Endothelial cell of umbilical vein (primary cell): ENCODE measurements around the gene PPP1R9B. TPM values are rescaled to one million over a fixed set of nuclear protein-coding genes. Genes with fewer than 3 reads are reported as not detected.

Source experiments
- BruUV-seq: library from RNA; stranded (reverse); fragments of 400-500 nt; replicated peaks from 2 replicates; lab custom pipeline; 2021; lab: Mats Ljungman, UMichigan
- CTCF ChIA-PET: fragments of 300-600, 350-600 bp; sonication (Branson Sonifier 250); formaldehyde crosslinking; loops from one replicate; lab custom pipeline; 2021; ENCODE audit warnings: antibody characterized with exemption, inconsistent platforms; lab: Charles Lee
- POLR2A ChIA-PET: fragments of 300-600, 350-600 bp; sonication (Branson Sonifier 250); formaldehyde crosslinking; loops from one replicate; lab custom pipeline; 2021; ENCODE audit warnings: antibody characterized with exemption, inconsistent platforms; lab: Charles Lee
- DNase-seq: peaks from one replicate; pipeline ENCODE4 v3.0.0-alpha.2; 2011; ENCODE audit warnings: low read depth, low spot score
- FAIRE-seq: peaks from 2 replicates; lab custom pipeline; 2011; peaks lifted over from hg19 to GRCh38; lab: Jason Lieb, UNC
- H2AFZ ChIP-seq: 2 replicates; pipeline ENCODE4 v1.6.0; 2012; ENCODE audit warnings: low read depth, low read length, control low read depth, inconsistent platforms
- H3K27ac ChIP-seq: 2 replicates; pipeline ENCODE4 v1.5.1; 2011; ENCODE audit warnings: low read depth, mild to moderate bottlenecking, control low read depth, low read length, moderate library complexity; ENCODE audit not compliant: insufficient read depth
- H3K27me3 ChIP-seq, 2 experiments: 2 replicates each; pipeline versions ENCODE4 v1.6.0 to v1.6.1; 2011; ENCODE audit warnings: low read length in 2 of 2, mixed read lengths in 1 of 2; ENCODE audit not compliant: control insufficient read depth in 2 of 2, insufficient read depth in 2 of 2
- H3K36me3 ChIP-seq, 2 experiments: 2 replicates in 1 of 2; 3 replicates in 1 of 2; pipeline ENCODE4 v1.5.1; 2011; ENCODE audit warnings: low read length in 2 of 2, mild to moderate bottlenecking in 1 of 2, moderate library complexity in 1 of 2; ENCODE audit not compliant: control insufficient read depth in 2 of 2, insufficient read depth in 2 of 2; ENCODE audit errors: extremely low read depth in 1 of 2
- H3K4me1 ChIP-seq: 3 replicates; pipeline ENCODE4 v1.5.1; 2011; ENCODE audit warnings: mild to moderate bottlenecking, low read length; ENCODE audit not compliant: control insufficient read depth, insufficient read depth; ENCODE audit errors: extremely low read depth
- H3K4me2 ChIP-seq: 2 replicates; pipeline ENCODE4 v1.6.1; 2011; ENCODE audit warnings: low read length, control low read depth, mixed read lengths; ENCODE audit not compliant: insufficient read depth
- H3K4me3 ChIP-seq, 3 experiments: fragments of 200-600 bp in 1 of 3; sonication (generic), shearing (Covaris generic) in 1 of 3; replicated peaks in 1 of 3; 2 replicates each; pipeline ENCODE4 v1.5.1; 2011 to 2016; ENCODE audit warnings: control low read depth in 3 of 3, low read length in 3 of 3, mild to moderate bottlenecking in 2 of 3, inconsistent platforms in 1 of 3, low read depth in 1 of 3, moderate library complexity in 1 of 3; ENCODE audit not compliant: insufficient read depth in 1 of 3
- H3K79me2 ChIP-seq: 2 replicates; pipeline ENCODE4 v1.6.0; 2012; ENCODE audit warnings: low read length, inconsistent platforms; ENCODE audit not compliant: control insufficient read depth, insufficient read depth
- H3K9ac ChIP-seq: replicated peaks from 2 replicates; pipeline ENCODE3; 2011; ENCODE audit warnings: low read length, control low read depth; ENCODE audit not compliant: insufficient read depth; ENCODE audit errors: extremely low read depth
- H3K9me1 ChIP-seq: replicated peaks from 3 replicates; pipeline ENCODE4 v1.6.0; 2011; ENCODE audit warnings: mild to moderate bottlenecking, low read length; ENCODE audit not compliant: control insufficient read depth, insufficient read depth; ENCODE audit errors: extremely low read depth
- H3K9me3 ChIP-seq: replicated peaks from 2 replicates; pipeline ENCODE4 v1.5.1; 2012; ENCODE audit warnings: low read length, inconsistent platforms; ENCODE audit not compliant: control insufficient read depth, insufficient read depth
- H4K20me1 ChIP-seq: replicated peaks from 2 replicates; pipeline ENCODE3; 2011; ENCODE audit warnings: mild to moderate bottlenecking, low read length; ENCODE audit not compliant: control insufficient read depth, insufficient read depth; ENCODE audit errors: extremely low read depth
- EZH2 ChIP-seq: IDR thresholded peaks from 2 replicates; pipeline ENCODE4 v1.6.1; 2012; ENCODE audit warnings: borderline replicate concordance, low read depth, mild to moderate bottlenecking, moderate library complexity, low read length, inconsistent platforms; ENCODE audit not compliant: severe bottlenecking
- FOS ChIP-seq: IDR thresholded peaks from 2 replicates; pipeline ENCODE4 v1.6.1; 2011; ENCODE audit warnings: mild to moderate bottlenecking, low read length, moderate library complexity, borderline replicate concordance; ENCODE audit not compliant: insufficient read depth
- GATA2 ChIP-seq: IDR thresholded peaks from 2 replicates; pipeline ENCODE4 v1.7.0; 2011; ENCODE audit warnings: low read depth, mild to moderate bottlenecking, moderate library complexity, mixed read lengths, low read length; ENCODE audit not compliant: insufficient read length, insufficient read depth
- JUN ChIP-seq: IDR thresholded peaks from 2 replicates; pipeline ENCODE4 v1.6.1; 2011; ENCODE audit warnings: borderline replicate concordance, low read depth; ENCODE audit not compliant: insufficient read length, insufficient read depth
- MYC ChIP-seq: IDR thresholded peaks from one replicate; pipeline ENCODE4 v1.6.1; 2011; ENCODE audit warnings: mild to moderate bottlenecking, low read depth, low read length
- POLR2A ChIP-seq: IDR thresholded peaks from 2 replicates; pipeline ENCODE4 v1.6.1; 2012; ENCODE audit warnings: low read depth, mild to moderate bottlenecking, control low read depth, low read length
- POLR2AphosphoS5 ChIP-seq: IDR thresholded peaks from 2 replicates; pipeline ENCODE4 v1.6.1; 2012; ENCODE audit warnings: low read depth, mild to moderate bottlenecking, control low read depth, low read length, moderate library complexity; ENCODE audit not compliant: insufficient read depth
- dilution Hi-C: fragments of 300-500 bp; cut with MboI; formaldehyde crosslinking; loops from one replicate; pipeline ENCODE4 v1.15.0; 2019; ENCODE audit warnings: low sequenced_read_pairs; ENCODE audit not compliant: extremely low pct_ligation_motif_present
- intact Hi-C: fragments of 100-400 bp; cut with micrococcal nuclease; formaldehyde crosslinking; loops from one replicate; pipeline ENCODE4 v1.10.0; 2022
- polyA plus RNA-seq, 4 experiments: library from polyadenylated mRNA; depleted of rRNA in 3 of 4; stranded (reverse) in 3 of 4; unstranded in 1 of 4; fragments of >200 nt; gene quantifications; 2 replicates each; pipeline versions ENCODE4 v1.2.1 to v1.2.3, GENCODE V29; 2011 to 2012; ENCODE audit warnings: missing spikeins in 1 of 4
- total RNA-seq: library from RNA; stranded (reverse); gene quantifications from 2 replicates; pipeline ENCODE4 v1.2.3, GENCODE V29; 2021
- TF ChIP-seq, protein P1 (sequence below): IDR thresholded peaks from 2 replicates; pipeline ENCODE4 v1.6.1; 2011; ENCODE audit not compliant: insufficient read depth, insufficient read length
- TF ChIP-seq, protein P2 (sequence below), 2 donors: IDR thresholded peaks; 1 replicate in 1 of 2; 2 replicates in 1 of 2; pipeline ENCODE4 v1.5.1; 2011; ENCODE audit warnings: low read length in 2 of 2, mild to moderate bottlenecking in 2 of 2, moderate library complexity in 2 of 2, control low read depth in 1 of 2, inconsistent platforms in 1 of 2, low read depth in 1 of 2; ENCODE audit not compliant: insufficient read depth in 1 of 2; ENCODE audit errors: extremely low read depth in 1 of 2

The PPP1R9B gene
- total and polyA plus RNA-seq, 2 donors (not counting 3 experiments of a cell fraction or from before 2014, with no cell fraction given) = 20.1 to 60.2 TPM

DNA sequence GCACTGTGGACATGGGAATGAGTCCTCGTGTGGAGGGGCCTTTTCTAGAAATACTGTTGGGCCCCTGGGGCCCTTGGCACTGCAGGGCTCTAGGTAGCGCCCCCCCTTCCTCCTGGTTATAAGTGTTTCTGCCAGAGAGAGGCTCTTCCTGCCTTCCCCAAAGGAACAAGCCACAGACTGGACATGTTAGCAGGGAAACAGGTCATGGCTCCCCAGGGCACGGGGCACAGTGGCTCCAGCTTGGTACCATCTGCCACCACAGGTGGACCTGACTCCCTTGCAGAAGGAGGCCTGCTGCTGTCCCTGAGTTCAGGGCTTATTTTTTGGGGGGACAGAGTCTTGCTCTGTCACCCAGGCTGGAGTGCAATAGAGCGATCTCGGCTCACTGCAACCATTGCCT, 46.5 kb downstream of the PPP1R9B start:
- FAIRE-seq = no peak
- BruUV-seq = no TSS peak
- intact Hi-C loops = no loop called here
- H3K27ac ChIP-seq = no peak overlapping the region
- peaks cover 0 to 2% of the 10 kb centered on the region in 2 experiments for H3K36me3 ChIP-seq
- CTCF ChIA-PET = interaction anchor here (0.6 to 3.9 kb wide), 7 partner anchors 10 to 195 kb away, joined by 3 to 19 read pairs (median 3); no protein-coding TSS in a partner anchor
- DNase-seq = no peak
- H4K20me1 ChIP-seq = no peaks in the 10 kb centered on the region
- H3K4me2 ChIP-seq = no peak overlapping the region
- dilution Hi-C loops = no loop called here
- no peaks in the 10 kb centered on the region for H3K9me3 ChIP-seq
- H3K4me3 ChIP-seq = no peak overlapping the region
- TF ChIP-seq GATA2 (no peak), FOS (no peak)
- no peaks in the 10 kb centered on the region for H3K9me1 ChIP-seq
- no peak overlapping the region for H3K9ac ChIP-seq
- POLR2A ChIA-PET = no interaction called here
- no peaks in the 10 kb centered on the region for H3K79me2 ChIP-seq
- no peaks in the 10 kb centered on the region for H3K4me1 ChIP-seq
- H3K27me3 ChIP-seq = no peaks in the 10 kb centered on the region
- no peak overlapping the region for H2AFZ ChIP-seq

DNA sequence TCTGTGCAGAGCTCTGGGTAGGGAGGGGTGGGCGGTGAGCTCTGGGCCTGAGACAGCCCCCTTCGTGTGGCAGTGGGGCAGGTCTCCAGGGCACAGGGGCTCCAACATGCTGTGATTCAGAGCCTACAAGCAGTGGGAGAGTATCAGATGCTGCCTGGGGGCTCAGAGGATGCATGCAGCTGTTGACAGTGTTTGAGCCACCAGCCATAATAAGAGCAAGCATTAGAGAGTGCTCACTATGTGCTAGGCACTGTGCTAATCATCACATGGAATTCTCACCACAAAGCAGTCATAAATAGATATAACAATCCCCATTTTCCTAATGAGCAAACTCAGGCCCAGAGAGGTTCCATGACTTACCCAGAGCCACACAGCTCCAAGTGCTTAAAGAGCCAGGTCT, 47.2 kb downstream of the PPP1R9B start:
- Histone ChIP-seq H3K9me1 (no peaks in the 10 kb centered on the region), H3K9ac (no peak overlapping the region), H3K4me1 (no peaks in the 10 kb centered on the region), H3K27ac (no peak overlapping the region), H3K9me3 (no peaks in the 10 kb centered on the region), H3K27me3 (no peaks in the 10 kb centered on the region), H2AFZ (no peak overlapping the region), H3K4me3 (no peak overlapping the region), H4K20me1 (no peaks in the 10 kb centered on the region), H3K4me2 (no peak overlapping the region), H3K79me2 (no peaks in the 10 kb centered on the region), H3K36me3 (peaks cover 0 to 5% of the 10 kb centered on the region in 2 experiments)
- ChIA-PET POLR2A (no interaction called here), CTCF (interaction anchor here (3.5 to 3.9 kb wide), 2 partner anchors 9 to 12 kb away, joined by 12 to 19 read pairs; no protein-coding TSS in a partner anchor)
- FAIRE-seq (no peak), DNase-seq (no peak)
- BruUV-seq = no TSS peak
- intact Hi-C loops = no loop called here
- TF ChIP-seq MYC (no peak), FOS (no peak), JUN (no peak), POLR2A (no peak), POLR2AphosphoS5 (no peak), GATA2 (no peak), EZH2 (no peak)
- TF ChIP-seq, protein P1, sequence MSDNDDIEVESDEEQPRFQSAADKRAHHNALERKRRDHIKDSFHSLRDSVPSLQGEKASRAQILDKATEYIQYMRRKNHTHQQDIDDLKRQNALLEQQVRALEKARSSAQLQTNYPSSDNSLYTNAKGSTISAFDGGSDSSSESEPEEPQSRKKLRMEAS = no peak
- TF ChIP-seq, protein P2, sequence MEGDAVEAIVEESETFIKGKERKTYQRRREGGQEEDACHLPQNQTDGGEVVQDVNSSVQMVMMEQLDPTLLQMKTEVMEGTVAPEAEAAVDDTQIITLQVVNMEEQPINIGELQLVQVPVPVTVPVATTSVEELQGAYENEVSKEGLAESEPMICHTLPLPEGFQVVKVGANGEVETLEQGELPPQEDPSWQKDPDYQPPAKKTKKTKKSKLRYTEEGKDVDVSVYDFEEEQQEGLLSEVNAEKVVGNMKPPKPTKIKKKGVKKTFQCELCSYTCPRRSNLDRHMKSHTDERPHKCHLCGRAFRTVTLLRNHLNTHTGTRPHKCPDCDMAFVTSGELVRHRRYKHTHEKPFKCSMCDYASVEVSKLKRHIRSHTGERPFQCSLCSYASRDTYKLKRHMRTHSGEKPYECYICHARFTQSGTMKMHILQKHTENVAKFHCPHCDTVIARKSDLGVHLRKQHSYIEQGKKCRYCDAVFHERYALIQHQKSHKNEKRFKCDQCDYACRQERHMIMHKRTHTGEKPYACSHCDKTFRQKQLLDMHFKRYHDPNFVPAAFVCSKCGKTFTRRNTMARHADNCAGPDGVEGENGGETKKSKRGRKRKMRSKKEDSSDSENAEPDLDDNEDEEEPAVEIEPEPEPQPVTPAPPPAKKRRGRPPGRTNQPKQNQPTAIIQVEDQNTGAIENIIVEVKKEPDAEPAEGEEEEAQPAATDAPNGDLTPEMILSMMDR (IDR thresholded peaks at IDR 0.05; ENCODE audit: extremely low read depth in 1 of 2, insufficient read depth in 1 of 2, low read depth in 1 of 2, low read length in 2 of 2) = no peak
- dilution Hi-C loops = no loop called here
